GM21576 (cell line): Measurements from ENCODE around the gene BRIP1.
"Not testable (repeated sequence)": the region's sequence is repeated elsewhere in the genome, so short reads cannot be mapped to it uniquely, and the experiment has no call there.

ENCODE experiments used
- ATAC-seq: cut with Tn5 transposase; IDR thresholded peaks from one replicate; pipeline ENCODE4 v1.9.1; 2021; ENCODE audit warnings: mild to moderate bottlenecking, moderate library complexity; ENCODE audit not compliant: unreplicated experiment

The BRIP1 gene

GRCh38 chr17:61831099-61831498 lies 32.2 kb downstream of the BRIP1 start:
- no peak for ATAC-seq

- ATAC-seq: no peak
Measured at GRCh38 chr17:61828694-61829093, 34.6 kb downstream of the BRIP1 start.

GRCh38 chr17:61827649-61828395 lies 35.5 kb downstream of the BRIP1 start:
- ATAC-seq: no peak

DNA sequence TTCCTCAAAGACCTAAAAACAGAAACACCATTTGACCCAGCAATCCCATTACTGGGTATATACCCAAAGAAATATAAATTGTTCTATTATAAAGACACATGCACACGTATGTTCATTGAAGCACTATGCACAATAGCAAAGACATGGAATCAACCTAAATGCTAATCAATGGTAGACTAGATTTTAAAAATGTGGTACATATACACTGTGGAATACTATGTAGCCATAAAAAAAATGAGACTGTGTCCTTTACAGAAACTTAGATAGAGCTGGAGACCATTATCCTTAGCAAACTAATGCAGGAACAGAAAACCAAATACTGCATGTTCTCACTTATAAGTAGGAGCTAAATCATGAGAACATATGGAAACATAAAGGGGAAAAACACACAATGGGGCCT lies 36.5 kb downstream of the BRIP1 start:
- not testable (repeated sequence) for ATAC-seq

GRCh38 chr17:61826198-61826597 lies 37.1 kb downstream of the BRIP1 start:
- ATAC-seq: not testable (repeated sequence)

DNA sequence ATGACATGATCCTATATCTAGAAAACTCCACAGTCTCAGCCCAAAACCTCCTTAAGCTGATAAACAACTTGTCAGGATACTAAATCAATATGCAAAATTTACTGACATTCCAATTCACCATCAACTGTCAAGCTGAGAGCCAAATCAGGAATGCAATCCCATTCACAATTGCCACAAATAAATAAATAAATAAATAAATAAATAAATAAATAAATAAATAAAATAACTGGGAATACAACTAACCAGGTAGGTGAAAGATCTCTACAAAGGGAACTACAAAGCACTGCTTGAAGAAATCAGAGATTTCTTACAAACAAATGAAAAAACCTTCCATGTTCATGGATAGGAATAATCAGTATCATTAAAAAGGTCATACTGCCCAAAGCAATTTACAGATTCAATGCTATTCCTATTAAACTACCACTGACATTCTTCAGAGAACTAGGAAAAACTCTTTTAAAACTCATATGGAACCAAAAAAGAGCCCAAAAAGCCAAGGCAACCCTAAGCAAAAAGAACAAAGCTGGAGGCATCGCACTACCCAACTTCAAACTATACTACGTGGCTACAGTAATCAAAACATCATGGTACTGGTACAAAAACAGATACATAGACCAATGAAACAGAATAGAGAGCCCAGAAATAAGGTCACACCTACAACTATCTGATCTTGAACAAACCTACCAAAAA lies 37.7 kb downstream of the BRIP1 start:
- ATAC-seq: no peak

DNA sequence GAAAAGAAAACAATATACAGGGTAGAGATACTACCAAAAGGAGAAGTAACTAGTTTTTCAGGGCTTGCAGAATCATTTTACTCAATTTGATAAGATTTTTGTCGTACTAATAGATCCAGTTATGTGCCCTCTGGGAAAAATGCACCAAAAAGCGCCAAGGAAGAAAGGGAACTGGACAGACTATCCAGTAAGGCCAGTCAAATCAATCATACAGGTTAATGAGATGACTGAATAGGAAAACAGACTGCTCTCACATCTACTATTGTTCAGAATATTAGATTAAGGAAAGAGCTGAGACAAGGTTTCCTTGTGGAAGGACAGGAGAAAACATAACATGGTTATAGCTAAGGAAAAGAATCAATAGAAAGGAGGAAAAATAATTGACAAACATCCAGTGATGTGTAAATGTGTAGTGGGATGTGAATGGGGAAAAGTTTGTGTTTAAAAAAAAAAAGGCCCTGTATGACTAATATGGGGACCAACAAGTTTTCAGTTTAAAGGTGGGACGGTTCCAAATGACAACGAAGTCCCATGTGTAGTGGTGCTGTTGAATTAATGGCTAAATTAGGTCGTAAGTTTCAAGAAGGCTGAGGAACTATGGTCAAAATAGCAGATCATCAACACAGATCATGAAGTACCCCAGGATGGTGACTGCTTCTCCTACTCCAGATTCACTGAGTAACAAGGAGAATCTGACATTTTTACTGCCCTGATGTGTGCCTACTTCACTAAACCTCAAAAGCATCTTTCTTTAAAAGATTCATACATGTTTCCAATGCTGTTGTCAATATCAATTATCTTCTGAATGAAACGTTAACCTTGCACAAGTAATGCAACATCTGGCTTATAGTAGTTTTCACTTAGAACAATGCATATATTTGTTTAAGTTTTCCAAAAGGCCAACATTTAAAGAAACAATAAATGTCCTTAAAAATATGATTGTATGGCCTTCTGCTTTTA lies 40.7 kb downstream of the BRIP1 start:
- no peak for ATAC-seq

DNA sequence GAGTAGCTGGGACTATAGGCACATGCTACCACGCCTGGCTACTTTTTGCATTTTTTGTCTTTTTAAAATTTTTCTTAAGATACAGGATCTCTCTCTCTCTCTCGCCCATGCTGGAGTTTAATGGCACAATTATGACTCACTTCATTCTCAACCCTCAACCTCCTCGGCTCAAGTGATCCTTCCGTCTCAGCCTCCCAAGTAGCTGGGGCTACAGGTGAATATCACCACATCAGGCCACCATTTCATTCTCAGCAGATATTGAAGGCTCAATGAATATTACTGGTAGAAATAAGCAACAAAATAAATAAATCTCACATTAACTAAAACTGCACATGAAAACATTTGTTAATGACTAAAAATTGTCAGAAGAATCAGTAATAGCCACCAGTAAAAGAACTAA lies 41.7 kb downstream of the BRIP1 start:
- no peak for ATAC-seq

GRCh38 chr17:61819265-61819664 lies 44.1 kb downstream of the BRIP1 start:
- not testable (repeated sequence) for ATAC-seq

DNA sequence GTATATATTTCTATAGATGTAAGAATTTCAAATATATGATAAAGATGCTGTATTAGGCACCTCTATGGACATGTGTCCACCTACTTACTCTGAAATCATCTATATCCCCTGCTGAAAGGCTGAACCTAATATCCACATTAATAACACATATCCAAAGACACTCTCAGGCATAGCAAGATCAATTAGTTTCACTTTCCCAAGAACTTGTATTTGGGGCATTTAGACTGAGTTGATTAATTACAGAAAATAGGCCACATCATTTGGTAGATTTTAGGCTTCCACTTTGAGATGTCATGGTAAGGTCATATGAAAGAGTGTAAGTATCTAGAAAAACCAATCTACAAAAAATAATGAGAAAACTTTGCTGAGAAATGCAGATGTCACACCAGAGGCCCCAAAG lies 45.1 kb downstream of the BRIP1 start:
- ATAC-seq: no peak

DNA sequence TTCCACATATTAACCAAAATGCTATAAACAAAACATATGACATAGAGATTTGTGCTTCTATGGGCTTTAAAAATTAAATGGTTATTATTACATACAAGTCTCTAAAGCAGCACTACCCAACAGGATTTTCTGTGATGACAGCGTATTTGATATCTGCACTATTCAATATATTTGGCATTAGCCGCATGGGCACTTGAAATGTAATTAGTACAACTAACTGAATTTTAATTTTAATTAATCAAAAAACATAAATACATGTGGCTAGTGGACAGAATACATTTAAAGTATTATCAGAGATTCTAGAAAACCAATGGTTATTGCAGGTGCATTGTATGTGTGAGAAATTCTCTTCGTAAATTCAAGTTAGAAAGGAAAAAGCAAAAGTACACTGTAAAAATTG lies 45.9 kb downstream of the BRIP1 start:
- ATAC-seq: no peak

- no peak for ATAC-seq
Measured at GRCh38 chr17:61816538-61816937, 46.8 kb downstream of the BRIP1 start.

DNA sequence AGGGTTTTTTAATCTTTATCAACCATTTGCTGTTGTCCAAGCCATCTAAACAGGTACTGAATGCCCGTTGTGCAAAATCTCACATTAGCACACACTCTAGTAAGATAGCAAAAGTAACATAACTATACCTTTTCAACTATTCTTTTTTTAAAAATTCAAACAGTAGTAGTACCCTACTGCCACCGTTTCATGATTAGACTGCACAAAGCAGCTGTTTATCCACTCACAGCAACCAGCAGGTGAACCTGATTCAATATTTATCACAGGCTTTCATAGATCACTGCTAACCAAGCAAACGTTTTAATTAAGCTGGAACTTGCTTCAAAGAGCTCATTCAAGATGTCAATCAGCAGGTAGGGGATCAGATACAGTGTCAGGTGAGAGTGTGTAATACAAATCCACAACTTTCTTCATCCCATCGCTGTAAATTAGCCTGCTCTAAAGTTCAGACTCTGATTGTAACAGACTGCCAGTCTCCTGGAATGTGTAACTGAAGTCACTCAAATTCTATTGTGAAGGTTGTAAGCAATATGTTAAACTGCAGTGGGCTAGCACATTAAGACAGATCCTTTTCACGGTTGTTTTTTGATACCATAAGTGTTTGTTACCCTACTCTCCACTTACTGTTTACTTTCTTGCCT lies 47.3 kb downstream of the BRIP1 start:
- no peak for ATAC-seq

GRCh38 chr17:61814485-61814884 lies 48.8 kb downstream of the BRIP1 start:
- no peak for ATAC-seq

- no peak for ATAC-seq
Measured at GRCh38 chr17:61813211-61813610, 50.1 kb downstream of the BRIP1 start.

DNA sequence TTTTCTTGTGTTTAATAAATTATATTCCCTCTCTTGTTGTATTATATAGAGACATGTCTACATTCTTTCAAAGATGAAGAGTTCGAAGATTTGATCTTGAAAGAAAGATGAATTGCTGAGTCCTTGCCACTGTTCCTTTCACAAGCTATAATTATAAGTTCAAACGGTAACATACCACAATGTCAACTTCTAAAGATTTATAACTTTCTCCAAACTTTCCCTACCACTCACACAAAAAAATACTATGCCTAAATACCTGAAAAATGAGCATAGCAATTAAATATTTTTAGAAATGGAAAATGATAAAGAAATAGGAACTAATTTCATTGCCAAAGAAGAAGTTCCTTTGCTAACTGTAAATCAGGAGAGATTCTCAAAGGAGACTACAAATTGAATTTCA lies 50.6 kb downstream of the BRIP1 start:
- ATAC-seq: no peak

GRCh38 chr17:61809816-61810392 lies 53.4 kb downstream of the BRIP1 start:
- no peak for ATAC-seq

DNA sequence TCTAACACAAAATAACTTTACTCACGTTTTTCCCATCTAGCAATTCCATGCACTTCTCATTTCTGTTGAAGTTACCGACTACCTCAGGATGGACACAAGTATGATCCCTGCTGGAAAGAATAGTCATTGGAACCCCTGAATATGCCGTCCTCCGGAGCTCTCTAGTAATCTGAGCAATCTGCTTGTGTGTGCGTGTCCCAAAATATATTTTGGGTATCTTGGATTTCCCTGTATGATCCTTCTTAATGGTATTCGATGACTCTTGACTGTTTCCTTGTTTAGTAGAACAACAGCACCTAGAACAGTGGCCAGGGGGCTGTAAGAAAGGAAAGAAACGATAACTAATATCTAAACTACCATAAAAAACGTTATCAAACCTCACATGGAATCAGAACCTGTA lies 54.9 kb downstream of the BRIP1 start:
- no peak for ATAC-seq

- no peak for ATAC-seq
Measured at GRCh38 chr17:61806936-61807335, 56.4 kb downstream of the BRIP1 start.

DNA sequence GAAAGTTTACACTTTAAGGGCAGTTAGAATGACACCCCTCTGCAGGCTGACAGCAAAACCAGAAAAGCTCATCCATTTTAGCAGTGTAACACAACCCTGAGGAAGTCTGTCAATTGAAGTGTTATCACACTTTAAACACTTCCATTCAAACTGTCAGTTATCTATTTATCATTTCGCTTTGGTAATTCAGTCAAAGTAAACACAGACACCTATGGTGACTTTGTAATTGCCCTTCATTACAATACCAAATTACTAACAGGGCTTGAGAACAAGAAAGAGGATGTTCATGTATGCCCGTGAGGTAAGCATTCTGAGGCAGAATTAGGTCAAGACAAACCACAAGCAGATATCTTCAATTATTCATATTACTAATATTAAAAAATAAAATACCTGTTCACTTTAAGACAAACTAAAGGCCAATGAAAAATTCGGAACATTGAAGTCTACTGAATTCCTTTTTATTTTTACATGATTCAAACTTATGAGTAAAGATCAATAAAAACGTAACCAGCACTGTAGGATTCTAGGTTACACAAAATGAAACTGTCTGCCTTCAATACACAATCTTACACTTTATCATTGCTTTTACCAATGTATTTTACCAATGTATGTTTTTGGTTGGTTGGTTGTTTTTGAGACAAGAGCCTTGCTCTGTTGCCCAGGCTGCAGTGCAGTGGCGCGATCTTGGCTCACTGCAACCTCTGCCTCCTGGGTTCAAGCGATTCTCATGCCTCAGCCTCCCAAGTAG lies 57.1 kb downstream of the BRIP1 start:
- no peak for ATAC-seq
